Measurements from ENCODE around the gene C1orf210.

GRCh38 chr1:43267291-43267805 lies 18.0 kb downstream of the C1orf210 start:
- TF ChIP-seq REST (IDR thresholded peaks at IDR 0.05; ENCODE audit: borderline replicate concordance in 1 of 2, low read depth in 1 of 2, low read length in 2 of 2) (no peak), NR3C1 (CRISPR knock-in tag; IDR thresholded peaks at IDR 0.05) (no peak), HOMEZ (CRISPR knock-in tag; IDR thresholded peaks at IDR 0.05; ENCODE audit: low read depth) (no peak), HNRNPK (IDR thresholded peaks at IDR 0.05; ENCODE audit: low read depth, low read length, poor library complexity, severe bottlenecking) (no peak)
